Measurements from ENCODE around the gene ELOVL6.
"Not testable (repeated sequence)": the region's sequence is repeated elsewhere in the genome, so short reads cannot be mapped to it uniquely, and the experiment has no call there.

DNA sequence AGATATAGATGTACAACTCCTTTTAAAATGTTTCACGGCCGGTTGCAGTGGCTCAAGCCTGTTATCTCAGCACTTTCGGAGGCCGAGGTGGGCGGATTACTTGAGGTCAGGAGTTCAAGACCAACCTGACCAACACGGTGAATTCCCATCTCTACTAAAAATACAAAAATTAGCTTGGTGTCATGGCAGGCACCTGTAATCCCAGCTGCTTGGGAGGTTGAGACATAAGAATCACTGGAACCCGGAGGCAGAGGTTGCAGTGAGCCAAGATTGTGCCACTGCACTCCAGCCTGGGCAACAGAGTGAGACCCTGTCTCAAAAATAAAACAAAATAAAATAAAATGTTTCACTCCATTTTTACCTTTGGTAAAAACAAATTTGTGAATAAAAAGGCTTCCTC is 5.1 kb downstream of the ELOVL6 start:
- TF ChIP-seq POLR2AphosphoS5 (IDR thresholded peaks at IDR 0.05) = not testable (repeated sequence)
- TF ChIP-seq, protein P1, sequence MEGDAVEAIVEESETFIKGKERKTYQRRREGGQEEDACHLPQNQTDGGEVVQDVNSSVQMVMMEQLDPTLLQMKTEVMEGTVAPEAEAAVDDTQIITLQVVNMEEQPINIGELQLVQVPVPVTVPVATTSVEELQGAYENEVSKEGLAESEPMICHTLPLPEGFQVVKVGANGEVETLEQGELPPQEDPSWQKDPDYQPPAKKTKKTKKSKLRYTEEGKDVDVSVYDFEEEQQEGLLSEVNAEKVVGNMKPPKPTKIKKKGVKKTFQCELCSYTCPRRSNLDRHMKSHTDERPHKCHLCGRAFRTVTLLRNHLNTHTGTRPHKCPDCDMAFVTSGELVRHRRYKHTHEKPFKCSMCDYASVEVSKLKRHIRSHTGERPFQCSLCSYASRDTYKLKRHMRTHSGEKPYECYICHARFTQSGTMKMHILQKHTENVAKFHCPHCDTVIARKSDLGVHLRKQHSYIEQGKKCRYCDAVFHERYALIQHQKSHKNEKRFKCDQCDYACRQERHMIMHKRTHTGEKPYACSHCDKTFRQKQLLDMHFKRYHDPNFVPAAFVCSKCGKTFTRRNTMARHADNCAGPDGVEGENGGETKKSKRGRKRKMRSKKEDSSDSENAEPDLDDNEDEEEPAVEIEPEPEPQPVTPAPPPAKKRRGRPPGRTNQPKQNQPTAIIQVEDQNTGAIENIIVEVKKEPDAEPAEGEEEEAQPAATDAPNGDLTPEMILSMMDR (IDR thresholded peaks at IDR 0.05) = not testable (repeated sequence)
